Glutamatergic neuron (in vitro differentiated cells): ENCODE results near the gene ECE2. TPM values are rescaled to one million over a fixed set of nuclear protein-coding genes. Genes with fewer than 3 reads are reported as not detected.

ENCODE experiments used
- DNase-seq: peaks from one replicate; pipeline ENCODE4 v3.0.0; 2022
- H3K27ac Mint-ChIP-seq: one replicate; pipeline ENCODE4 v1.8.0; 2020; ENCODE audit warnings: mild to moderate bottlenecking, mixed read lengths, inconsistent platforms; ENCODE audit not compliant: unreplicated experiment
- H3K27me3 Mint-ChIP-seq: one replicate; pipeline ENCODE4 v1.8.0; 2020; ENCODE audit warnings: mild to moderate bottlenecking, moderate library complexity, mixed read lengths, inconsistent platforms; ENCODE audit not compliant: unreplicated experiment
- H3K36me3 Mint-ChIP-seq: one replicate; pipeline ENCODE4 v1.8.0; 2020; ENCODE audit warnings: mild to moderate bottlenecking, mixed read lengths, inconsistent platforms; ENCODE audit not compliant: unreplicated experiment
- H3K4me1 Mint-ChIP-seq: one replicate; pipeline ENCODE4 v1.8.0; 2020; ENCODE audit warnings: mild to moderate bottlenecking, low read depth, mixed read lengths, inconsistent platforms; ENCODE audit not compliant: unreplicated experiment
- H3K4me3 Mint-ChIP-seq: one replicate; pipeline ENCODE4 v1.8.0; 2020; ENCODE audit warnings: mild to moderate bottlenecking, mixed read lengths, inconsistent platforms; ENCODE audit not compliant: unreplicated experiment
- H3K9me3 Mint-ChIP-seq: one replicate; pipeline ENCODE4 v1.8.0; 2020; ENCODE audit warnings: mild to moderate bottlenecking, moderate library complexity, mixed read lengths, inconsistent platforms; ENCODE audit not compliant: unreplicated experiment
- total RNA-seq: library from RNA; stranded (reverse); fragmentation: NEBNext Ultra II Directional; extraction: Animal tissue kit (Norgen Biotek cat#: 25700); gene quantifications from one replicate; pipeline ENCODE4 v1.2.1, GENCODE V29; 2021; ENCODE audit not compliant: unreplicated experiment
- TF ChIP-seq, protein P1 (sequence below): fragments of 200-600 bp; sonication (generic); IDR thresholded peaks from one replicate; pipeline ENCODE4 v1.5.0; 2021; ENCODE audit not compliant: partially characterized antibody, unreplicated experiment

ECE2 gene
- total RNA-seq, 1 donor from 2014 or later: 1.6 TPM

DNA sequence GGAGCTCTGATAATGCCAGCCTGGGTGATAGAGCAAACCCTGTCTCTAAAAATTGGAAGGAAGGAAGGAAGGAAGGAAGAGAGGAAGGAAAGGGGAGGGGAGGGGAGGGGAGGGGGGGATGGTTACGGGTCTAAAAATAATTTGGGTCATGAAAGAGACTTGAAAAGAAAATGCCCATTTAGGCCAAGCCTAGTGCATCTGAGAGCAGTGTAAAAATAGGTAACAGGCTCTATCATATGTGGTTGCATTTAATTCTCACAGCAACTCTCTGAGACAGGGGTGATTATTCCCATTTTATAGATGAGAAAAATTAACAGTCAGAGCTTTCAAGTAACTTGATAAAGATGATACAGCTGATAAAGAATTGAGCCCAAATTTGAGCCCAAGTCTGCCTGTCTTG, 3.6 kb upstream of the ECE2 start:
- H3K27me3 Mint-ChIP-seq: peaks cover 17% of the 10 kb centered on the region
- H3K36me3 Mint-ChIP-seq: peaks cover 1% of the 10 kb centered on the region
- TF ChIP-seq, protein P1, sequence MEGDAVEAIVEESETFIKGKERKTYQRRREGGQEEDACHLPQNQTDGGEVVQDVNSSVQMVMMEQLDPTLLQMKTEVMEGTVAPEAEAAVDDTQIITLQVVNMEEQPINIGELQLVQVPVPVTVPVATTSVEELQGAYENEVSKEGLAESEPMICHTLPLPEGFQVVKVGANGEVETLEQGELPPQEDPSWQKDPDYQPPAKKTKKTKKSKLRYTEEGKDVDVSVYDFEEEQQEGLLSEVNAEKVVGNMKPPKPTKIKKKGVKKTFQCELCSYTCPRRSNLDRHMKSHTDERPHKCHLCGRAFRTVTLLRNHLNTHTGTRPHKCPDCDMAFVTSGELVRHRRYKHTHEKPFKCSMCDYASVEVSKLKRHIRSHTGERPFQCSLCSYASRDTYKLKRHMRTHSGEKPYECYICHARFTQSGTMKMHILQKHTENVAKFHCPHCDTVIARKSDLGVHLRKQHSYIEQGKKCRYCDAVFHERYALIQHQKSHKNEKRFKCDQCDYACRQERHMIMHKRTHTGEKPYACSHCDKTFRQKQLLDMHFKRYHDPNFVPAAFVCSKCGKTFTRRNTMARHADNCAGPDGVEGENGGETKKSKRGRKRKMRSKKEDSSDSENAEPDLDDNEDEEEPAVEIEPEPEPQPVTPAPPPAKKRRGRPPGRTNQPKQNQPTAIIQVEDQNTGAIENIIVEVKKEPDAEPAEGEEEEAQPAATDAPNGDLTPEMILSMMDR: no peak

DNA sequence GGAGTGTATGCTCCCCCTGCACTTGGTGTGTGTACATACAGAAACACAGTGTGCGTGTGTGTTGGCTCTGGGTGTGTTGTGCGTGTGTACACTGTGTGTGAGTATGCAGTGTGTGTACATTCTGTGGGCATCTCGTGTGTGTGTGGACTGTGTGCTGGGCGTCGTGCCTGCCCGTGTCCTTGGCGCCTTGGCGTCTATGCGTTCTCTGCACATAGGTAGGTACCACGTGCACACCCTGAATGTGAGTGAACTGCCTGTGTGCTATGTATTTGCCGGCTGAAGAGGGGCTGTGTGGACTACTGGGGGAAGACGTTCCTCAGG, 481 bp upstream of the ECE2 start:
- Mint-ChIP-seq H3K9me3 (peaks cover 9% of the 10 kb centered on the region), H3K27ac (peak overlapping the region; percentile 34)

More for the DNA sequence above, 3.6 kb upstream of the ECE2 start:
- Mint-ChIP-seq H3K27ac (no peak overlapping the region), H3K9me3 (peaks cover 9% of the 10 kb centered on the region), H3K4me1 (peaks cover 7% of the 10 kb centered on the region), H3K4me3 (no peak overlapping the region)
- no peak for DNase-seq

DNA sequence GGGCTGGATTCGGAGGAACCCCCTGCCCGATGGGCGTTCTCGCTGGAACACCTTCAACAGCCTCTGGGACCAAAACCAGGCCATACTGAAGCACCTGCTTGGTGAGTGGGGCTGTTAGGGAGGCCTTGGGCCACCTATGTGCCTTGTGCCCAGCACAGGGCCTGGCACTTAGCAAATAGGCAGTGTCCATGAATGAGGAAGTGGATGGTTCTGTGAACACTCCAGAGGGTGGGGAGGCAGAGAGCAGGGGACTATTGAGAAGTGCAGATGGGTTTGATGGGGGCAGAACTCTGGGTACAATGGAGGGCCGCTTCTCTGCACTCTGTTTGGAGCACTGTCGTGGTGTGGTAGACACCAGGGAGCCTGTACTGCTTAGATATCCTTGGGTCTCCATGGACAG, 1.5 kb downstream of the ECE2 start:
- Mint-ChIP-seq H3K4me1 (peaks cover 7% of the 10 kb centered on the region), H3K36me3 (peaks cover 8% of the 10 kb centered on the region), H3K27ac (no peak overlapping the region), H3K27me3 (peaks cover 23% of the 10 kb centered on the region), H3K9me3 (peaks cover 13% of the 10 kb centered on the region), H3K4me3 (no peak overlapping the region)
- DNase-seq: no peak
- TF ChIP-seq, protein P1: no peak

More for the DNA sequence above, 481 bp upstream of the ECE2 start:
- H3K36me3 Mint-ChIP-seq: peaks cover 4% of the 10 kb centered on the region
- peaks cover 20% of the 10 kb centered on the region for H3K27me3 Mint-ChIP-seq
- DNase-seq: no peak
- peak overlapping the region; percentile 64 for H3K4me3 Mint-ChIP-seq
- TF ChIP-seq, protein P1: no peak
- peaks cover 7% of the 10 kb centered on the region for H3K4me1 Mint-ChIP-seq

DNA sequence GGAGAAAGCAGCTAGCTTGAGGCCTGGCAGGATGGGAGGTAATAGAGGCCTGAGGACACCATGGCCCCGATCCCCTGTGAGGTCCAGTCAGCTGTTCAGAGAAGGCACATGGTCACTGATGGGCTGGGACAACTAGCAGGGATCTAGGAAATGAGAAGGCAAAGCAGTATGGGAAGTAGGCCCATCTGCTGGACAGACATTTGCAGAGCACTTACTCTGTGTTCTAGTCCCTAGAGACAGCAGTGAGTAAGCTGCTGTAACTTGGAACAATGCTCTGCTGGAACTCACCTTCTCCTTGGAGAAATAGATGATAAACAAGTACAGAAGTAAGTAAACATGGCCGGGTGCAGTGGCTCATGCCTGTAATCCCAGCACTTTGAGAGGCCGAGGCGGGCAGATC, 7.1 kb downstream of the ECE2 start:
- peak overlapping the region; percentile 48 for H3K27ac Mint-ChIP-seq
- no peak overlapping the region for H3K4me3 Mint-ChIP-seq
- H3K9me3 Mint-ChIP-seq: peaks cover 14% of the 10 kb centered on the region
- H3K4me1 Mint-ChIP-seq: peaks cover 5% of the 10 kb centered on the region
- peaks cover 11% of the 10 kb centered on the region for H3K27me3 Mint-ChIP-seq
- no peak for DNase-seq
- peaks cover 10% of the 10 kb centered on the region for H3K36me3 Mint-ChIP-seq
- TF ChIP-seq, protein P1: no peak

DNA sequence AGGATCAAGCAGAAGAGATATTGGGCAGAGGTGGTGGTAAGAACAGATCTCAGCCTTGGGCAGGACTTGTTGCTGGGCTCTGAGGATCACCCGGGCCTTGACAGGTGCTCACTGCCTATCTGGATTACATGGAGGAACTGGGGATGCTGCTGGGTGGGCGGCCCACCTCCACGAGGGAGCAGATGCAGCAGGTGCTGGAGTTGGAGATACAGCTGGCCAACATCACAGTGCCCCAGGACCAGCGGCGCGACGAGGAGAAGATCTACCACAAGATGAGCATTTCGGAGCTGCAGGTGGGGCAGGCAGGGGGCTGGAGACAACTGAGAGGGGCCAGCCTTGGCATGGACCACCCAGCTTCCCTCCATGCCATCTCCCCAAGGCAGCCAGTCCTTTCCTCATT, 7.9 kb downstream of the ECE2 start:
- Mint-ChIP-seq H3K36me3 (peaks cover 10% of the 10 kb centered on the region), H3K9me3 (peaks cover 14% of the 10 kb centered on the region), H3K4me1 (peaks cover 5% of the 10 kb centered on the region), H3K4me3 (peak overlapping the region; percentile 20), H3K27me3 (peaks cover 11% of the 10 kb centered on the region), H3K27ac (no peak overlapping the region)
- TF ChIP-seq, protein P1: no peak
- no peak for DNase-seq
